HepG2 (cell line): ENCODE data around the gene CAMK1D. TPM values are rescaled to one million over a fixed set of nuclear protein-coding genes. Genes with fewer than 3 reads are reported as not detected.

Source experiments
- ATAC-seq: fragments of 200-7000 bp; cut with Tn5 transposase; 3 replicates; pipeline ENCODE4 v1.9.1; 2020; ENCODE audit warnings: mild to moderate bottlenecking, moderate library complexity
- BruUV-seq: library from RNA; stranded (reverse); fragments of 400-500 nt; replicated peaks from 2 replicates; lab custom pipeline; 2021; lab: Mats Ljungman, UMichigan
- CTCF ChIA-PET: fragments of 300-600 bp; formaldehyde crosslinking; extraction: SDS; loops from one replicate; lab custom pipeline; 2021; ENCODE audit warnings: low total read pairs, inconsistent platforms, low intra/inter-chr PET ratio; lab: Yijun Ruan, JAX
- POLR2A ChIA-PET: fragments of 350-600 bp; sonication (Branson Sonifier 250); formaldehyde crosslinking; loops from one replicate; lab custom pipeline; 2020; ENCODE audit warnings: antibody characterized with exemption, inconsistent platforms; lab: Yijun Ruan, JAX
- DNase-seq: peaks from one replicate; pipeline ENCODE4 v3.0.0-alpha.2; 2015; ENCODE audit warnings: low spot score
- FAIRE-seq: peaks from 3 replicates; lab custom pipeline; 2011; peaks lifted over from hg19 to GRCh38; lab: Jason Lieb, UNC
- H2AFZ ChIP-seq: one replicate; pipeline ENCODE4 v1.6.1; 2011; ENCODE audit warnings: low read length, inconsistent platforms
- H3K27ac ChIP-seq: fragments of 300-600 bp; 3 replicates; pipeline ENCODE4 v1.8.0; 2011; ENCODE audit warnings: mixed run types, mild to moderate bottlenecking, mixed read lengths, low read length, inconsistent platforms; ENCODE audit not compliant: insufficient read depth; ENCODE audit errors: extremely low read length
- H3K27me3 ChIP-seq, 2 experiments: fragments of 200-600 bp in 1 of 2; 2 replicates in 1 of 2; 3 replicates in 1 of 2; pipeline versions ENCODE4 v1.6.0 to v1.8.0; 2011; ENCODE audit warnings: low read length in 2 of 2, mild to moderate bottlenecking in 2 of 2, moderate library complexity in 2 of 2, inconsistent platforms in 1 of 2; ENCODE audit not compliant: insufficient read depth in 2 of 2, control insufficient read depth in 1 of 2
- H3K36me3 ChIP-seq, 2 experiments: fragments of 200-600 bp in 1 of 2; replicated peaks in 1 of 2; 2 replicates in 1 of 2; 3 replicates in 1 of 2; pipeline versions ENCODE4 v1.5.1 to v1.8.0; 2011; ENCODE audit warnings: low read length in 2 of 2, inconsistent platforms in 1 of 2; ENCODE audit not compliant: insufficient read depth in 2 of 2, control insufficient read depth in 1 of 2
- H3K4me1 ChIP-seq: 2 replicates; pipeline ENCODE4 v1.5.1; 2012; ENCODE audit warnings: low read length, inconsistent platforms; ENCODE audit not compliant: insufficient read depth
- H3K4me2 ChIP-seq: 2 replicates; pipeline ENCODE4 v1.6.0; 2011; ENCODE audit warnings: low read depth, low read length, inconsistent platforms
- H3K4me3 ChIP-seq, 3 experiments: fragments of 200-600 bp in 1 of 3; sonication (generic), shearing (Covaris generic) in 1 of 3; replicated peaks in 1 of 3; 2 replicates each; pipeline ENCODE4 v1.5.1; 2011 to 2016; ENCODE audit warnings: low read length in 3 of 3, inconsistent platforms in 2 of 3, low read depth in 2 of 3, mild to moderate bottlenecking in 2 of 3, control low read depth in 1 of 3, mixed read lengths in 1 of 3; ENCODE audit not compliant: insufficient read depth in 1 of 3
- H3K79me2 ChIP-seq: one replicate; pipeline ENCODE4 v1.6.1; 2011; ENCODE audit warnings: low read length, inconsistent platforms; ENCODE audit not compliant: insufficient read depth
- H3K9ac ChIP-seq: 2 replicates; pipeline ENCODE4 v1.6.0; 2011; ENCODE audit warnings: mild to moderate bottlenecking, low read depth, low read length, inconsistent platforms; ENCODE audit not compliant: insufficient read depth
- H3K9me3 ChIP-seq: 2 replicates; pipeline ENCODE4 v1.5.1; 2012; ENCODE audit warnings: mild to moderate bottlenecking, low read length
- H4K20me1 ChIP-seq: 2 replicates; pipeline ENCODE4 v1.6.0; 2011; ENCODE audit warnings: inconsistent platforms, mild to moderate bottlenecking, low read length, moderate library complexity; ENCODE audit not compliant: insufficient read depth
- IKZF4 ChIP-seq: sonication (generic); formaldehyde crosslinking; IDR thresholded peaks from 2 replicates; pipeline ENCODE4 v1.5.1; 2020; ENCODE audit warnings: borderline replicate concordance, mild to moderate bottlenecking, low read depth, missing genetic modification reagents; ENCODE audit errors: not compliant biosample characterization
- POGK ChIP-seq: sonication (generic); formaldehyde crosslinking; conservative IDR thresholded peaks from 2 replicates; pipeline ENCODE4 v1.8.0; 2022; ENCODE audit warnings: mild to moderate bottlenecking, moderate library complexity, missing genetic modification reagents
- RNF219 ChIP-seq: sonication (generic); formaldehyde crosslinking; IDR thresholded peaks from 2 replicates; pipeline ENCODE4 v1.5.0; 2020; ENCODE audit warnings: mild to moderate bottlenecking, missing genetic modification reagents
- SMAD3 ChIP-seq: sonication (generic); formaldehyde crosslinking; IDR thresholded peaks from 2 replicates; pipeline ENCODE4 v1.4.0; 2020; ENCODE audit warnings: missing genetic modification reagents
- ZMAT3 ChIP-seq: sonication (generic); formaldehyde crosslinking; conservative IDR thresholded peaks from 2 replicates; pipeline ENCODE4 v1.7.0; 2021; ENCODE audit warnings: missing genetic modification reagents
- ZNF512B ChIP-seq: sonication (generic); formaldehyde crosslinking; IDR thresholded peaks from 2 replicates; pipeline ENCODE4 v1.5.1; 2020; ENCODE audit warnings: missing genetic modification reagents, mild to moderate bottlenecking, borderline replicate concordance
- ZNF75D ChIP-seq: sonication (generic); formaldehyde crosslinking; IDR thresholded peaks from 2 replicates; pipeline ENCODE4 v1.8.1; 2023; ENCODE audit warnings: missing genetic modification reagents, mild to moderate bottlenecking, borderline replicate concordance
- WGBS: methylation state at CpG from one replicate; pipeline ENCODE4 v1.1.6; 2017; ENCODE audit warnings: low lambda C conversion rate; 5-methylcytosine and 5-hydroxymethylcytosine counted together
- in situ Hi-C: cut with HindIII; loops from 2 replicates; pipeline ENCODE4 v1.10.0; 2017; ENCODE audit warnings: low pct_unique_long_range_greater_than_20kb; ENCODE audit not compliant: extremely low pct_ligation_motif_present
- intact Hi-C: fragments of 100-400 bp; cut with micrococcal nuclease; formaldehyde crosslinking; loops from one replicate; pipeline ENCODE4 v1.10.0; 2022; ENCODE audit not compliant: unreplicated experiment
- polyA plus RNA-seq, 8 experiments: library from polyadenylated mRNA; depleted of rRNA in 3 of 8; stranded (reverse) in 7 of 8; unstranded in 1 of 8; fragments of >200 nt; fragmentation: Illumina TruSeq in 4 of 8; extraction: Trizol in 4 of 8; gene quantifications; 2 replicates each; pipeline versions ENCODE4 v1.2.1 to v1.2.3, GENCODE V29; 2011 to 2016; ENCODE audit warnings: low read depth in 4 of 8, missing spikeins in 1 of 8, mixed read lengths in 1 of 8; ENCODE audit not compliant: insufficient read depth in 1 of 8
- total RNA-seq, 5 experiments: library from RNA; depleted of rRNA; stranded (reverse); fragments of >200 nt; fragmentation: Illumina TruSeq; extraction: Trizol; gene quantifications; 2 replicates each; pipeline ENCODE4 v1.2.3, GENCODE V29; 2016; ENCODE audit warnings: low read depth in 1 of 5

CAMK1D gene
- total and polyA plus RNA-seq, 2 of the 13 experiments (the other 11 are each of a cell fraction or from before 2014, with no cell fraction given), result under 0.01 TPM; not detected in 1

GRCh38 chr10:12687996-12688395, 338.6 kb downstream of the CAMK1D start:
- intact Hi-C loops, result no loop called here
- Histone ChIP-seq H4K20me1 (no peaks in the 10 kb centered on the region), H3K27ac (no peak overlapping the region), H3K36me3 (no peaks in the 10 kb centered on the region), H3K4me3 (no peak overlapping the region), H3K4me2 (no peak overlapping the region), H3K9ac (no peak overlapping the region), H3K4me1 (peaks cover 12% of the 10 kb centered on the region; the same call in 1 of the 2 replicates), H3K27me3 (peaks cover 0 to 4% of the 10 kb centered on the region in 2 experiments; a peak in 1 of 5 replicates), H2AFZ (no peak overlapping the region), H3K79me2 (no peaks in the 10 kb centered on the region), H3K9me3 (no peaks in the 10 kb centered on the region)
- in situ Hi-C loops, result no loop called here
- BruUV-seq, result no TSS peak
- no peak for ATAC-seq
- no peak for TF ChIP-seq SMAD3 (CRISPR knock-in tag)
- no peak for TF ChIP-seq POGK (CRISPR knock-in tag)
- no peak for TF ChIP-seq ZNF75D (CRISPR knock-in tag)
- TF ChIP-seq ZNF512B (CRISPR knock-in tag), result no peak
- TF ChIP-seq RNF219 (CRISPR knock-in tag), result no peak
- TF ChIP-seq ZMAT3 (CRISPR knock-in tag), result no peak
- TF ChIP-seq IKZF4, result no peak
- FAIRE-seq, result no peak
- POLR2A ChIA-PET, result no interaction called here
- no peak for DNase-seq
- CTCF ChIA-PET, result no interaction called here
- 18% methylated on average over 4 of the region's 4 CpGs for WGBS
